ENCODE measurements around the gene ANXA11.
A peak's percentile ranks its signal among the peaks of the same experiment; 100 is the strongest.

Gene ANXA11

GRCh38 chr10:80187060-80187459 lies 18.3 kb downstream of the ANXA11 start:
- Histone ChIP-seq H3K27ac (ENCODE audit: low read depth, low read length, poor library complexity, severe bottlenecking) (peak overlapping the region; percentile 99), H3F3A (ENCODE audit: insufficient read depth, low read length) (peaks cover 9% of the 10 kb centered on the region; the same call in 1 of the 2 replicates), H3K27me3 (ENCODE audit: insufficient read depth, low read length) (no peaks in the 10 kb centered on the region), H3K79me2 (ENCODE audit: insufficient read depth, low read length) (peaks cover 51% of the 10 kb centered on the region), H3K9me3 (ENCODE audit: low read length) (no peaks in the 10 kb centered on the region), H3K4me2 (ENCODE audit: low read length) (peak overlapping the region; percentile 97), H2AFZ (ENCODE audit: low read length) (no peak overlapping the region), H3K36me3 (ENCODE audit: insufficient read depth, low read length) (peaks cover 11% of the 10 kb centered on the region), H3K9ac (ENCODE audit: low read length) (peak overlapping the region; percentile 71), H4K20me1 (ENCODE audit: insufficient read depth, low read length) (no peaks in the 10 kb centered on the region), H3K9me2 (ENCODE audit: low read depth, low read length) (no peaks in the 10 kb centered on the region), H3K4me3 (ENCODE audit: low read depth, low read length, poor library complexity, severe bottlenecking) (peak overlapping the region; percentile 52), H3K4me1 (ENCODE audit: insufficient read depth, low read length, severe bottlenecking) (peaks cover 47% of the 10 kb centered on the region)
- no peak for TF ChIP-seq EZH2 (IDR thresholded peaks at IDR 0.05; ENCODE audit: borderline replicate concordance, low read length)
- TF ChIP-seq CTCF (IDR thresholded peaks at IDR 0.05; ENCODE audit: low read length), result no peak

- no peaks in the 10 kb centered on the region for H3K9me3 ChIP-seq (ENCODE audit: low read length)
- H4K20me1 ChIP-seq (ENCODE audit: insufficient read depth, low read length), result no peaks in the 10 kb centered on the region
- peaks cover 6% of the 10 kb centered on the region for H3K36me3 ChIP-seq (ENCODE audit: insufficient read depth, low read length)
- H3K79me2 ChIP-seq (ENCODE audit: insufficient read depth, low read length), result peaks cover 51% of the 10 kb centered on the region
- peak overlapping the region; percentile 71 for H3K9ac ChIP-seq (ENCODE audit: low read length)
- no peaks in the 10 kb centered on the region for H3K9me2 ChIP-seq (ENCODE audit: low read depth, low read length)
- H3K4me1 ChIP-seq (ENCODE audit: insufficient read depth, low read length, severe bottlenecking), result peaks cover 47% of the 10 kb centered on the region
- TF ChIP-seq EZH2 (IDR thresholded peaks at IDR 0.05; ENCODE audit: borderline replicate concordance, low read length) (no peak), CTCF (IDR thresholded peaks at IDR 0.05; ENCODE audit: low read length) (no peak)
- peak overlapping the region; percentile 99 for H3K27ac ChIP-seq (ENCODE audit: low read depth, low read length, poor library complexity, severe bottlenecking)
- H2AFZ ChIP-seq (ENCODE audit: low read length), result no peak overlapping the region
- peaks cover 9% of the 10 kb centered on the region; the same call in 1 of the 2 replicates for H3F3A ChIP-seq (ENCODE audit: insufficient read depth, low read length)
- H3K4me2 ChIP-seq (ENCODE audit: low read length), result peak overlapping the region; percentile 97
- no peaks in the 10 kb centered on the region for H3K27me3 ChIP-seq (ENCODE audit: insufficient read depth, low read length)
- H3K4me3 ChIP-seq (ENCODE audit: low read depth, low read length, poor library complexity, severe bottlenecking), result peak overlapping the region; percentile 52
These were observed 18.8 kb downstream of the ANXA11 start for GRCh38 chr10:80186364-80187012.

- peaks cover 9% of the 10 kb centered on the region; the same call in 1 of the 2 replicates for H3F3A ChIP-seq (ENCODE audit: insufficient read depth, low read length)
- no peak for TF ChIP-seq CTCF (IDR thresholded peaks at IDR 0.05; ENCODE audit: low read length)
- TF ChIP-seq EZH2 (IDR thresholded peaks at IDR 0.05; ENCODE audit: borderline replicate concordance, low read length), result no peak
- no peaks in the 10 kb centered on the region for H4K20me1 ChIP-seq (ENCODE audit: insufficient read depth, low read length)
- no peak overlapping the region for H2AFZ ChIP-seq (ENCODE audit: low read length)
- no peak overlapping the region; the same call in 1 of the 2 replicates for H3K9ac ChIP-seq (ENCODE audit: low read length)
- peaks cover 5% of the 10 kb centered on the region; the same call in 1 of the 2 replicates for H3K36me3 ChIP-seq (ENCODE audit: insufficient read depth, low read length)
- no peaks in the 10 kb centered on the region for H3K27me3 ChIP-seq (ENCODE audit: insufficient read depth, low read length)
- H3K79me2 ChIP-seq (ENCODE audit: insufficient read depth, low read length), result peaks cover 46% of the 10 kb centered on the region
- peak overlapping the region; percentile 99 for H3K27ac ChIP-seq (ENCODE audit: low read depth, low read length, poor library complexity, severe bottlenecking)
- no peak overlapping the region for H3K4me3 ChIP-seq (ENCODE audit: low read depth, low read length, poor library complexity, severe bottlenecking)
- no peaks in the 10 kb centered on the region for H3K9me2 ChIP-seq (ENCODE audit: low read depth, low read length)
- no peaks in the 10 kb centered on the region for H3K9me3 ChIP-seq (ENCODE audit: low read length)
- peak overlapping the region; percentile 97; the same call in 1 of the 2 replicates for H3K4me2 ChIP-seq (ENCODE audit: low read length)
- peaks cover 47% of the 10 kb centered on the region for H3K4me1 ChIP-seq (ENCODE audit: insufficient read depth, low read length, severe bottlenecking)
These were observed 19.6 kb downstream of the ANXA11 start for GRCh38 chr10:80185578-80186299.

Measured in OCI-LY1 (cell line).